GM12878 (cell line): ENCODE measurements around the gene SLC12A2. TPM values are rescaled to one million over a fixed set of nuclear protein-coding genes. Genes with fewer than 3 reads are reported as not detected.

ENCODE experiments used
- ATAC-seq: fragments of 200-7000 bp; cut with Tn5 transposase; 3 replicates; pipeline ENCODE4 v1.9.1; 2020; ENCODE audit warnings: mild to moderate bottlenecking, moderate library complexity
- BruUV-seq: library from RNA; stranded (reverse); fragments of 400-500 nt; replicated peaks from 2 replicates; lab custom pipeline; 2021; lab: Mats Ljungman, UMichigan
- CTCF ChIA-PET: fragments of 300-600 bp; sonication (Branson Sonifier 250); formaldehyde crosslinking; extraction: SDS; loops from one replicate; lab custom pipeline; 2021; ENCODE audit warnings: inconsistent platforms; lab: Yijun Ruan, JAX
- POLR2A ChIA-PET: fragments of 350-600 bp; formaldehyde crosslinking; extraction: SDS; loops from one replicate; lab custom pipeline; 2021; ENCODE audit warnings: inconsistent platforms; lab: Charles Lee
- RAD21 ChIA-PET: fragments of 300-600 bp; sonication (Branson Sonifier 250); formaldehyde crosslinking; loops from one replicate; lab custom pipeline; 2023; ENCODE audit warnings: antibody characterized with exemption; ENCODE audit not compliant: unreplicated experiment; lab: Charles Lee
- SMC1A ChIA-PET: fragments of 300-600 bp; sonication (Branson Sonifier 250); formaldehyde crosslinking; loops from one replicate; lab custom pipeline; 2023; ENCODE audit not compliant: unreplicated experiment, uncharacterized antibody; lab: Charles Lee
- DNase-seq: peaks from one replicate; pipeline ENCODE4 v3.0.0-alpha.2; 2011; ENCODE audit warnings: low read depth, low spot score
- FAIRE-seq: peaks from 3 replicates; lab custom pipeline; 2011; peaks lifted over from hg19 to GRCh38; lab: Jason Lieb, UNC
- H2AFZ ChIP-seq: 2 replicates; pipeline ENCODE4 v1.6.0; 2011; ENCODE audit warnings: low read depth, low read length, control low read depth; ENCODE audit not compliant: control insufficient read depth
- H3K27ac ChIP-seq: 2 replicates; pipeline ENCODE4 v1.5.1; 2011; ENCODE audit warnings: control low read depth; ENCODE audit not compliant: control insufficient read depth, insufficient read depth
- H3K27me3 ChIP-seq, 2 experiments: replicated peaks in 1 of 2; 2 replicates each; pipeline versions ENCODE4 v1.6.0 to v1.6.1; 2011; ENCODE audit warnings: low read length in 1 of 2; ENCODE audit not compliant: control insufficient read depth in 2 of 2, insufficient read depth in 2 of 2
- H3K36me3 ChIP-seq, 2 experiments: 2 replicates each; pipeline ENCODE4 v1.5.1; 2011; ENCODE audit warnings: low read length in 1 of 2; ENCODE audit not compliant: control insufficient read depth in 2 of 2, insufficient read depth in 2 of 2
- H3K4me1 ChIP-seq: 2 replicates; pipeline ENCODE4 v1.6.1; 2011; ENCODE audit warnings: mild to moderate bottlenecking, low read length, moderate library complexity, mixed read lengths; ENCODE audit not compliant: control insufficient read depth, insufficient read depth
- H3K4me2 ChIP-seq: 2 replicates; pipeline ENCODE4 v1.6.0; 2011; ENCODE audit warnings: control low read depth; ENCODE audit not compliant: control insufficient read depth, insufficient read depth
- H3K4me3 ChIP-seq: fragments of 200-600 bp; sonication (generic); 2 replicates; pipeline ENCODE4 v1.5.1; 2016
- H3K79me2 ChIP-seq: 2 replicates; pipeline ENCODE4 v1.6.0; 2011; ENCODE audit warnings: low read length; ENCODE audit not compliant: control insufficient read depth, insufficient read depth
- H3K9ac ChIP-seq: 2 replicates; pipeline ENCODE4 v1.8.0; 2011; ENCODE audit warnings: low read length, control low read depth, mixed read lengths; ENCODE audit not compliant: control insufficient read depth, insufficient read depth
- H3K9me3 ChIP-seq: replicated peaks from 3 replicates; pipeline ENCODE4 v1.5.1; 2011; ENCODE audit warnings: mild to moderate bottlenecking, low read length; ENCODE audit not compliant: control insufficient read depth, insufficient read depth
- H4K20me1 ChIP-seq: 2 replicates; pipeline ENCODE4 v1.6.0; 2011; ENCODE audit not compliant: control insufficient read depth, insufficient read depth
- BHLHE40 ChIP-seq, 2 experiments: fragments of 450-650 bp in 1 of 2; IDR thresholded peaks; 2 replicates each; pipeline ENCODE4 v1.6.1; 2011 to 2017; ENCODE audit warnings: low read depth in 2 of 2, borderline replicate concordance in 1 of 2, improper control_type of control experiment in 1 of 2, low read length in 1 of 2, mild to moderate bottlenecking in 1 of 2
- CBX5 ChIP-seq: sonication (generic); IDR thresholded peaks from 2 replicates; pipeline ENCODE4 v1.6.1; 2016; ENCODE audit warnings: low read depth, moderate library complexity, mild to moderate bottlenecking, inconsistent platforms
- CTCF ChIP-seq, 3 experiments: IDR thresholded peaks in 2 of 3; conservative IDR thresholded peaks in 1 of 3; 2 replicates each; pipeline ENCODE4 v1.5.1; 2011; ENCODE audit warnings: low read depth in 3 of 3, low read length in 3 of 3, mild to moderate bottlenecking in 3 of 3, control low read depth in 2 of 3, moderate library complexity in 2 of 3, inconsistent platforms in 1 of 3, mixed read lengths in 1 of 3; ENCODE audit not compliant: control insufficient read depth in 2 of 3, insufficient read depth in 1 of 3; ENCODE audit errors: extremely low read depth in 1 of 3
- EP300 ChIP-seq, 2 experiments: fragments of 150-350 bp in 1 of 2; IDR thresholded peaks; 2 replicates each; pipeline ENCODE4 v1.6.1; 2011 to 2012; ENCODE audit warnings: low read depth in 2 of 2, low read length in 2 of 2, borderline replicate concordance in 1 of 2, improper control_type of control experiment in 1 of 2, inconsistent platforms in 1 of 2; ENCODE audit not compliant: control insufficient read depth in 1 of 2
- HDAC2 ChIP-seq: fragments of 200-600 bp; sonication (generic); IDR thresholded peaks from 2 replicates; pipeline ENCODE4 v1.6.1; 2017
- JUND ChIP-seq: IDR thresholded peaks from 2 replicates; pipeline ENCODE4 v1.6.1; 2012; ENCODE audit warnings: low read depth, mild to moderate bottlenecking, low read length, improper control_type of control experiment, moderate library complexity
- KLF5 ChIP-seq: fragments of 450-650 bp; IDR thresholded peaks from 2 replicates; pipeline ENCODE4 v1.6.1; 2014; ENCODE audit warnings: mild to moderate bottlenecking; ENCODE audit not compliant: partially characterized antibody
- MLLT1 ChIP-seq: fragments of 450-650 bp; IDR thresholded peaks from 2 replicates; pipeline ENCODE4 v1.6.1; 2016; ENCODE audit warnings: mild to moderate bottlenecking
- NBN ChIP-seq: fragments of 450-650 bp; IDR thresholded peaks from 2 replicates; pipeline ENCODE4 v1.6.1; 2016
- NFYB ChIP-seq: IDR thresholded peaks from 2 replicates; pipeline ENCODE4 v1.6.1; 2011; ENCODE audit warnings: low read depth, mild to moderate bottlenecking, low read length, improper control_type of control experiment, moderate library complexity; ENCODE audit not compliant: insufficient read depth
- PBX3 ChIP-seq: IDR thresholded peaks from 2 replicates; pipeline ENCODE4 v1.6.1; 2011; ENCODE audit warnings: mild to moderate bottlenecking, low read depth, low read length, moderate library complexity; ENCODE audit not compliant: insufficient replicate concordance
- SIX5 ChIP-seq: IDR thresholded peaks from 2 replicates; pipeline ENCODE4 v1.6.1; 2011; ENCODE audit warnings: mild to moderate bottlenecking, low read depth, low read length, moderate library complexity; ENCODE audit not compliant: severe bottlenecking
- SMARCA5 ChIP-seq: fragments of 450-650 bp; IDR thresholded peaks from 2 replicates; pipeline ENCODE4 v1.6.1; 2017; ENCODE audit warnings: mild to moderate bottlenecking
- TARDBP ChIP-seq: IDR thresholded peaks from 2 replicates; pipeline ENCODE4 v1.6.1; 2016; ENCODE audit warnings: borderline replicate concordance
- TBL1XR1 ChIP-seq: IDR thresholded peaks from 2 replicates; pipeline ENCODE4 v1.6.1; 2012; ENCODE audit warnings: low read depth, low read length, improper control_type of control experiment
- TCF3 ChIP-seq: IDR thresholded peaks from 2 replicates; pipeline ENCODE4 v1.6.1; 2012; ENCODE audit warnings: low read depth, mild to moderate bottlenecking, low read length, borderline replicate concordance; ENCODE audit not compliant: insufficient read depth
- ZBTB33 ChIP-seq: fragments of 450-650 bp; IDR thresholded peaks from 2 replicates; pipeline ENCODE4 v1.6.1; 2017; ENCODE audit warnings: mild to moderate bottlenecking
- ZNF217 ChIP-seq: fragments of 450-650 bp; IDR thresholded peaks from 2 replicates; pipeline ENCODE4 v1.6.1; 2017; ENCODE audit warnings: antibody characterized with exemption, mild to moderate bottlenecking
- ZZZ3 ChIP-seq: IDR thresholded peaks from 2 replicates; pipeline ENCODE4 v1.6.1; 2011; ENCODE audit warnings: low read depth; ENCODE audit not compliant: control insufficient read depth, insufficient read length
- WGBS: methylation state at CpG from one replicate; pipeline ENCODE4 v1.1.6; 2016; ENCODE audit warnings: low lambda C conversion rate; ENCODE audit not compliant: insufficient replicate concordance, insufficient coverage; ENCODE audit errors: missing lambda C conversion rate; 5-methylcytosine and 5-hydroxymethylcytosine counted together
- in situ Hi-C: fragments of 300-500 bp; cut with MboI; formaldehyde crosslinking; loops from 9 replicates; pipeline ENCODE4 v1.14.3; 2018; ENCODE audit warnings: mixed read lengths
- intact Hi-C: fragments of 100-400 bp; cut with micrococcal nuclease; formaldehyde crosslinking; loops from one replicate; pipeline ENCODE4 v1.14.2; 2022; ENCODE audit not compliant: unreplicated experiment
- polyA plus RNA-seq, 11 experiments: library from polyadenylated mRNA; depleted of rRNA in 4 of 11; unstranded in 6 of 11; stranded (reverse) in 5 of 11; fragments of >200 nt; fragmentation: Nextera tagmentation in 4 of 11; fragmentation: Illumina TruSeq in 1 of 11; extraction: Ambion mirVana in 4 of 11; extraction: Trizol in 1 of 11; gene quantifications; 1 replicate in 1 of 11; 2 replicates in 10 of 11; pipeline versions ENCODE4 v1.2.1 to v1.2.3, GENCODE V29; 2011 to 2016; ENCODE audit warnings: inconsistent platforms in 2 of 11, missing spikeins in 2 of 11, low read depth in 1 of 11
- total RNA-seq, 4 experiments: library from RNA; depleted of rRNA in 3 of 4; stranded (reverse); fragments of >200 nt in 3 of 4; fragmentation: Illumina TruSeq in 1 of 4; extraction: Trizol in 1 of 4; gene quantifications; 2 replicates each; pipeline versions ENCODE4 v1.2.1 to v1.2.3, GENCODE V29; 2013 to 2021

SLC12A2 gene
- total and polyA plus RNA-seq, 10 of the 15 experiments (the other 5 are each of a cell fraction or from before 2014, with no cell fraction given): 5.1 to 21.8 (median 10.5) TPM

GRCh38 chr5:128143911-128144310 is 60.3 kb downstream of the SLC12A2 start:
- in situ Hi-C loops: no loop called here
- peaks cover 0 to 9% of the 10 kb centered on the region in 2 experiments; a peak in 2 of 4 replicates for H3K36me3 ChIP-seq
- TF ChIP-seq KLF5 (no peak), ZBTB33 (no peak), BHLHE40 (IDR thresholded peaks at IDR 0.05; ENCODE audit: borderline replicate concordance in 1 of 2, low read depth in 2 of 2, low read length in 1 of 2) (no peak), ZNF217 (no peak), HDAC2 (no peak), NFYB (no peak), TBL1XR1 (no peak), EP300 (IDR thresholded peaks at IDR 0.05; ENCODE audit: borderline replicate concordance in 1 of 2, control insufficient read depth in 1 of 2, low read depth in 2 of 2, low read length in 2 of 2) (no peak), ZZZ3 (no peak), PBX3 (no peak), NBN (no peak), SMARCA5 (no peak), TCF3 (no peak), CTCF (IDR thresholded peaks at IDR 0.05 in 2 of 3, conservative IDR thresholded peaks at IDR 0.05 in 1 of 3; ENCODE audit: control insufficient read depth in 2 of 3, extremely low read depth in 1 of 3, insufficient read depth in 1 of 3, low read depth in 3 of 3, low read length in 3 of 3) (no peak), SIX5 (no peak), TARDBP (no peak), MLLT1 (no peak), JUND (no peak), CBX5 (no peak)

More at GRCh38 chr5:128143911-128144310, 60.3 kb downstream of the SLC12A2 start:
- Histone ChIP-seq H2AFZ (no peak overlapping the region), H3K27me3 (no peaks in the 10 kb centered on the region), H3K79me2 (no peaks in the 10 kb centered on the region), H3K27ac (no peak overlapping the region), H3K4me1 (no peaks in the 10 kb centered on the region), H4K20me1 (no peaks in the 10 kb centered on the region), H3K4me2 (no peak overlapping the region), H3K9ac (no peak overlapping the region), H3K4me3 (no peak overlapping the region), H3K9me3 (no peaks in the 10 kb centered on the region)
- intact Hi-C loops: no loop called here
- RAD21 ChIA-PET: no interaction called here
- SMC1A ChIA-PET: interaction anchor here (1.3 kb wide), 1 partner anchor 20 kb away, joined by 4 read pairs; no protein-coding TSS in a partner anchor
- FAIRE-seq (no peak), DNase-seq (no peak), ATAC-seq (no peak)
- POLR2A ChIA-PET: no interaction called here
- WGBS: 100% methylated on average over 2 of the region's 2 CpGs
- BruUV-seq: no TSS peak
- CTCF ChIA-PET: no interaction called here
